Mesodermal cell (in vitro differentiated cells): Measurements from ENCODE around the gene TRAF3.

Experiments used
- H3K27ac ChIP-seq: 2 replicates; pipeline ENCODE4 v1.7.0; 2013; ENCODE audit warnings: mild to moderate bottlenecking, low read depth, low read length, moderate library complexity; ENCODE audit not compliant: severe bottlenecking
- H3K36me3 ChIP-seq: 2 replicates; pipeline ENCODE4 v1.7.1; 2013; ENCODE audit warnings: mild to moderate bottlenecking, low read length, moderate library complexity; ENCODE audit not compliant: control insufficient read depth, insufficient read depth
- H3K4me1 ChIP-seq: one replicate; pipeline ENCODE4 v1.7.1; 2013; ENCODE audit warnings: mild to moderate bottlenecking, low read length; ENCODE audit not compliant: insufficient read depth, control insufficient read depth, poor library complexity, severe bottlenecking
- H3K4me3 ChIP-seq: 2 replicates; pipeline ENCODE4 v1.7.0; 2013; ENCODE audit warnings: low read length, control low read depth, mild to moderate bottlenecking; ENCODE audit not compliant: insufficient read depth, poor library complexity, severe bottlenecking; ENCODE audit errors: extremely low read depth
- H3K9me3 ChIP-seq: 2 replicates; pipeline ENCODE4 v1.7.1; 2013; ENCODE audit warnings: mild to moderate bottlenecking, low read length, moderate library complexity; ENCODE audit not compliant: control insufficient read depth
- WGBS, 2 experiments: methylation state at CpG; one replicate each; pipeline ENCODE4 v1.1.5; 2013; ENCODE audit warnings: missing lambda C conversion rate in 2 of 2; ENCODE audit not compliant: insufficient coverage in 2 of 2; 5-methylcytosine and 5-hydroxymethylcytosine counted together

Gene TRAF3

DNA sequence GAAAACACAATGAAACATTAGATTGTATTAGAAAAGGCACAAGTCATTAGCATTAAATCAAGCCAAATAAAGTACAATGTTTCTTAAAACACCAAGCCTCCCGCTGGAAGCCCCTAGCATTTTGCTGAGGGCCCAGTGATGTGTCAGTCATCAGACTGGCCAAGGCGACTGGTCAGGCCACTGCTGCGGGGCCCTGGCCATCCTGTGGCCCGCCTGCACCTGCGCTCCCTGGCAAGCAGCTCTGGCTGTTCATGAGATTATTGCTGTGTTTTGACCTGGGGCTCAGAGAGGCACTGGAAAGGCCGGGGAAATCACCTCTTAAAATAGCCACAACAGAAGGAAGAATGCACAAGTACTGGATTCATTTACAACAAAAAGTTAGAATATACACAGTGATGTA lies 121.0 kb downstream of the TRAF3 start:
- Histone ChIP-seq H3K36me3 (peaks cover 26% of the 10 kb centered on the region), H3K9me3 (no peaks in the 10 kb centered on the region), H3K4me1 (no peaks in the 10 kb centered on the region), H3K4me3 (no peak overlapping the region), H3K27ac (no peak overlapping the region)
- WGBS, 2 experiments = 90 to 96% methylated on average over 4 of the region's 6 CpGs

DNA sequence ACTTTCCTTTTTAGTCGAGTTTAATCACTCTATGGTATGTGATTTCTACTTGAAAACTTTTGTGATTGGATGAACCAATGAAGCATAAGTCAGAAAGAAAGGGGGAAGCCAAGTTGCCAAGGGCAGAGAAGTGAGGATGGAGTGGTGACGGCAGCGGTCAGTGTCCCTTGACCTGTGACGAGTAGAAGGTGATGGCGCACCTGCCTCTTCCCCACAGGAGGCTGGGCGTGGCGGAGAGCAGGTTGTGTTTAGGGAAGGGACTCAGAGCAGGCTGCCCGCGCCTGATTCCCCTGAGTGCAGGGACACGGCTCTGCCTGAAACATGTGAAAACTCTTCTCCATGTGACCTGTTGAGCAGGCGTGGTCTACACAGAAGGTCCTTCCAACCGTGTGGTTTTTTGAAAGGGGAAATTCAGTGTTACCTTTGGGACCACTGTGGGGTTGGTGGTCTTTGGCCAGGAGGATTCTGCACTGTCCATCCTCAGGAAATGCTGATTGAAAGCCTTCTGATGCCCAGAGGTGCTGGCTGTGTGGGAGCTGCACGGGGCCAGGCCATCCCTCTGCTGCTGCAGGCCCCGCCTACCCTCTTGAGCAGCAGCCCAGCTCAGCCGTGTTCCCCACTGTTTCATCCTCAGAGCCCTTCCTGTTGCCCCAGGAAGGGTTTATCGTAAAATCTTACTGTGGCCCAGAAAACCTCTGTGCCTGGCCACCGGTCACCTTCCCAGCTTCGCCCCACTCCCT lies 121.7 kb downstream of the TRAF3 start:
- H3K4me1 ChIP-seq = no peaks in the 10 kb centered on the region
- no peak overlapping the region for H3K4me3 ChIP-seq
- 89 to 91% methylated on average over 15 to 17 of the region's 18 CpGs for WGBS, 2 experiments
- peaks cover 26% of the 10 kb centered on the region for H3K36me3 ChIP-seq
- no peaks in the 10 kb centered on the region for H3K9me3 ChIP-seq
- H3K27ac ChIP-seq = no peak overlapping the region

DNA sequence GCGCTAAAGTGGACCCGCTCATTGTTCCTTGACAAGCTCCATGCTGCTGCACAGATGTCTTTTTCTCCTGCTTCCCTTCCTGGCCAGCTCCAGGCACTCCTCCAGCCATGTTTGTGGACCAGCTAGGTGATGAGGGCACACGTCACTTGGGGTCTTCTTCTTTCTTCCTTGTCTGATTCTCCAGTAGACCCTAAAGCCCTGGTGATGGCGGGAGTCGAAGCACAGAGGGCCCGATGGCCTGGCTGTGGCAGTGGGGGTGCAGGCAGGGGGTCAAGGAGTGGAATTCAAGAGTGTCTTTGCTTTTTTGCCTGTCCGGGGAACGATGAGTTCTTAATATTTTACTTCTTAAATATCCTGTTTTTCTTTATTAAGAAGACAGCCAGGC lies 122.3 kb downstream of the TRAF3 start:
- H3K36me3 ChIP-seq = peaks cover 24% of the 10 kb centered on the region
- no peaks in the 10 kb centered on the region for H3K4me1 ChIP-seq
- H3K4me3 ChIP-seq = no peak overlapping the region
- WGBS, 2 experiments = 100% methylated on average over 4 to 5 of the region's 8 CpGs
- no peak overlapping the region for H3K27ac ChIP-seq
- no peaks in the 10 kb centered on the region for H3K9me3 ChIP-seq

GRCh38 chr14:102900631-102901571 lies 123.7 kb downstream of the TRAF3 start:
- peaks cover 30% of the 10 kb centered on the region for H3K36me3 ChIP-seq
- 90 to 94% methylated on average over 38 of the region's 39 CpGs for WGBS, 2 experiments
- no peaks in the 10 kb centered on the region for H3K9me3 ChIP-seq
- no peak overlapping the region for H3K27ac ChIP-seq
- no peaks in the 10 kb centered on the region for H3K4me1 ChIP-seq
- no peak overlapping the region for H3K4me3 ChIP-seq

GRCh38 chr14:102901633-102902032 lies 124.4 kb downstream of the TRAF3 start:
- Histone ChIP-seq H3K36me3 (peaks cover 36% of the 10 kb centered on the region), H3K4me1 (no peaks in the 10 kb centered on the region), H3K9me3 (peaks cover 2% of the 10 kb centered on the region), H3K27ac (no peak overlapping the region), H3K4me3 (no peak overlapping the region)
- WGBS, 2 experiments = 88 to 89% methylated on average over 4 of the region's 4 CpGs

DNA sequence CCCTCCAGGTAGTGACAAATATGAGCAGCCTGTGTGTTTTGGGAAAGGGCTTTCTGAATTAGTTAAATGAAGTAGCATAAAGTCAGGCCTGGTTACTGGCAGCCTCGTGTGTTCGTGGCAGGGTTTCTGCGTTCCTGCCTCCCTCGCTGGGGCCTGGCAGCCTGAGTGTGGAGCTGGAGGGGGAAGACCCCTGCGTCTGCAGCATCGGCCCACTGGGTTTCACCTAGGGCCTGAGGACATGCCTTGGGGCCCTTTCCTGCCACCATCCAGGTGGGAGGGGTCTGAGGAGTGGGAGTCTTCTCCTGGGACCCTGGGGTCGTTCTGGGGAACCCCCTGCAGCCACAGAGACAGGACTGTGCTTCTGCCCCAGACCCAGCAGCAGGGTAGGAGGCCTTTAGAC lies 124.8 kb downstream of the TRAF3 start:
- Histone ChIP-seq H3K27ac (no peak overlapping the region), H3K4me3 (no peak overlapping the region), H3K4me1 (no peaks in the 10 kb centered on the region), H3K36me3 (peaks cover 41% of the 10 kb centered on the region), H3K9me3 (peaks cover 4% of the 10 kb centered on the region)
- WGBS, 2 experiments = 96% methylated on average over 6 to 7 of the region's 7 CpGs

- Histone ChIP-seq H3K9me3 (peaks cover 4% of the 10 kb centered on the region), H3K4me1 (no peaks in the 10 kb centered on the region), H3K27ac (no peak overlapping the region), H3K4me3 (no peak overlapping the region), H3K36me3 (peaks cover 42% of the 10 kb centered on the region)
- WGBS, 2 experiments = 91 to 96% methylated on average over 11 to 12 of the region's 12 CpGs
Measured at GRCh38 chr14:102902523-102903247, 125.4 kb downstream of the TRAF3 start.

DNA sequence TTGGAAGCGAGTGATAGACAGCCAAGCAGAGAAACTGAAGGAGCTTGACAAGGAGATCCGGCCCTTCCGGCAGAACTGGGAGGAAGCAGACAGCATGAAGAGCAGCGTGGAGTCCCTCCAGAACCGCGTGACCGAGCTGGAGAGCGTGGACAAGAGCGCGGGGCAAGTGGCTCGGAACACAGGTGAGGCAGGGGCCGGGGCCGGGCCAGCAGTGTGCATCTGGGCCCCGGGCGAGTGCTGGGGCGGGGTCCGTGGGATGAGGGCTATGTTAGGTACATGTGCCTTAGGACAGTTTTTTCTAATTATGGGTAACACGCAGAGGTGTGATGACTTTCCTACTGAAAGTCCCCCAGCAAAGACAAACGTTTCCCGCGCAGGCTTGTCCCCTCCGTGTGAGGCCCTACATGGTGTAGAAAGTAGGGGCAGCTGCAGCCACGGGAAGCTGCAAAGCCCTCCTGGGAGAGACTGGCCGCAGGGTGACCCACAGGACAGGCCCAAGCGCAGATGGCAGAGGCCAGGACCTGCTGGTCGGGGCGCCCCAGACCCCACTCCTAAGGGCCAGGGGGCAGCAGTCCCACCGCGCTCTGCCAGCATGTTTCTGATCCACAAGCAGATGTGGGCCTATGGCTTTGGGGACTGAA lies 126.1 kb downstream of the TRAF3 start:
- 89 to 91% methylated on average over 18 to 26 of the region's 29 CpGs for WGBS, 2 experiments
- Histone ChIP-seq H3K4me3 (no peak overlapping the region), H3K27ac (no peak overlapping the region), H3K36me3 (peaks cover 42% of the 10 kb centered on the region), H3K9me3 (peaks cover 4% of the 10 kb centered on the region), H3K4me1 (no peaks in the 10 kb centered on the region)

DNA sequence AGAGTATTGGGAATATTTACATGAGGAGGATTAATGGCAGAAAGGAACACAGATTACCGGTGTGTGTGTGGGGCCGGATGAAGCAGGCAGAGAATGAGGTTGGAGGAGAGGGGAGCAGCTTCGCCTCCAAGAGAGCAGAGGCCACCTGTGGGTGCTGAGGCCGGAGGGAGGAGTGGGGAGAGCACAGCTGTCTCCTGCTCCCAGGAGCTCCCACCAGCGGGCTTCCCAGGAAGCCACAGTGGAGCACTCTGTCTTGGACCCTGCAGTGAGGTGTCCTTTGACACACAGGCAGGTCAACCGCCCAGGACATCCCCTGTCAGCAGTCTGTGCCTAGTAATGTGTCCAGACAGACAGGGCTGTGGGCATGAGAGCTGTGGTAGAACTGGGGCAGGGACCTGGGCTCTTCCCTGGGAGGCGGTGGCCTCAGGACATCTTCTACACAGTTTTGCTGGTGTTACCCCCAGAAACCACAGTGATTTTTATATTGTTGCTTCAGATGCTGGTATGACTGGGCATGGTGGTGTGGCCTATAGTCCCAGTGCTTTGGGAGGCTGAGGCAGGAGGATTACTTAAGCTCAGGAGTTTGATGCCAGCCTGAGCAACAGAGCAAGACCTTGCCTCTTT lies 126.8 kb downstream of the TRAF3 start:
- H3K4me1 ChIP-seq = no peaks in the 10 kb centered on the region
- peaks cover 42% of the 10 kb centered on the region for H3K36me3 ChIP-seq
- WGBS, 2 experiments = 95 to 96% methylated on average over 6 of the region's 7 CpGs
- H3K27ac ChIP-seq = no peak overlapping the region
- H3K4me3 ChIP-seq = no peak overlapping the region
- peaks cover 4% of the 10 kb centered on the region for H3K9me3 ChIP-seq
